Measurements from ENCODE around the gene FBN3.
"Not testable (repeated sequence)": the region's sequence is repeated elsewhere in the genome, so short reads cannot be mapped to it uniquely, and the experiment has no call there.

FBN3 gene

DNA sequence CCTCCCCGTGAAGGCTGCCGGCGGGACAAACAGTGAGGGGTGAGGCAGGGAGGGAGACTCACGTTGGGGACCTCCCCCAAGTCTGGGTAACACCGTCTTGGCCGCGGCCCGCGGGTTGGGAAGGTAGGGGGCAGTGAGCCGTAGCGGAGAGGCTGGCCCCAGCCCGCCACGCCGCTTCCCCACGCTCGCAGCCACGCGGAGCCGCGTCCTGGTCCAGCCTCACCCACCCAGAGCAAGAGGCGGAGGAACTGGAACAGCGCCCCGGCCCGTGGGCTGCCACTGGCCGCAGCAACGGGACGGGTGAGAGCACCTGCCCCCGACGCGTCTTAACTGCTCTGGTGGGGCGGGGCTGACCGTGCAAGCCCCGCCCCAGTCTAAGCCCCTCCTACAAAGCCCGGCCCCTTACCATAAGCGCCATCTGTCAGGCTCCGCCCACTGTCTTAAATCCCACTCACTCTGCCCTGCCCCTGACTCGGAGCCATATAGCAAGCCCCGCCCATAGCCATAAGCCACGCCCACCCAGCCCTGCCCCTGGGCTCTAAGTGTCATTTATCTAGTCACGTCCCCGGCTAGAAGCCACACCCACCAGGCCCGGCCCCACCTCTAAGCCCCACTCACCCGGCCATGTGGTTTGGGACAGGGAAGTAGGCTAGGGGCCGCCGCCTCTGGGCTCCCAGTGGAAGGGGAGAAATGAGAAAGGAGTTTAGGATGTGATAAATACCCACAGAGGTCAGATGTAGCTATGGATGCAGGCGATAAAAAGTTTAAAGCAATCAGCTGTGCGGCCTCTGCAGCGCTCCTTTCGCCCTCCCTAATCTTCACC is 98.9 kb downstream of the FBN3 start:
- peaks cover 15% of the 10 kb centered on the region for H3K4me1 Mint-ChIP-seq (ENCODE audit: low read depth)
- peak; percentile 94 for DNase-seq
- peak overlapping the region; percentile 48 for H3K4me3 Mint-ChIP-seq
- no peaks in the 10 kb centered on the region for H3K36me3 Mint-ChIP-seq (ENCODE audit: low read depth)
- peaks cover 7% of the 10 kb centered on the region for H3K27me3 Mint-ChIP-seq
- H3K27ac Mint-ChIP-seq = no peak overlapping the region
- H3K9me3 Mint-ChIP-seq = no peaks in the 10 kb centered on the region

DNA sequence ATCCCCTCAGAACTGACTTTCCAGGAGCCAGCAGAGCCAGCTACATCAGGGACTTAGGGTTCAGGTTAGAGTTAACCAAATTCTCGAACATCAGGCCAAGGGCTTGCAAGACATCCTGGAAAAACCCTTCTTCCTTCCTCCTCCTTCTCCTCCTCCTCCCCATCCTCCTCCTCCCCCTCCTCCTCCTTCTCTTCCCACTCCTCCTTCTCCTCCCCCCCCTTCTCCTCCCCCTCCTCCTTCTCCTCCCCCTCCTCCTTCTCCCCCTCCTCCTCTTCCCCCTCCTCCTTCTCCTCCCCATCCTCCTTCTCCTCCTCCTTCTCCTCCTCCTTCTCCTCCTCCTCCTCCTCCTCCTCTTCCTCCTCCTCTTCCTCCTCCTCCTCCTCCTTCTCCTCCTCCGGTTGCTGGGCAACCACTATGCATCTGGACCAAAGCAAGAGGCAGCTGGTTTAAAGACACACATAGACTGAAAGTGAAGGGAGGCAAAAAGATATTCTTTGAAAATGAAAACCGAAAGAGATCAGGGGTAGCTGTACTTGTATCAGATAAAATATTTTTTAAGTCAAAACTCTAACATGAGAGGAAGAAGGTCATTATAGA is 102.7 kb downstream of the FBN3 start:
- DNase-seq = no peak
- no peaks in the 10 kb centered on the region for H3K9me3 Mint-ChIP-seq
- H3K27ac Mint-ChIP-seq = no peak overlapping the region
- H3K4me3 Mint-ChIP-seq = no peak overlapping the region
- H3K36me3 Mint-ChIP-seq (ENCODE audit: low read depth) = no peaks in the 10 kb centered on the region
- peaks cover 10% of the 10 kb centered on the region for H3K27me3 Mint-ChIP-seq
- peaks cover 9% of the 10 kb centered on the region for H3K4me1 Mint-ChIP-seq (ENCODE audit: low read depth)

DNA sequence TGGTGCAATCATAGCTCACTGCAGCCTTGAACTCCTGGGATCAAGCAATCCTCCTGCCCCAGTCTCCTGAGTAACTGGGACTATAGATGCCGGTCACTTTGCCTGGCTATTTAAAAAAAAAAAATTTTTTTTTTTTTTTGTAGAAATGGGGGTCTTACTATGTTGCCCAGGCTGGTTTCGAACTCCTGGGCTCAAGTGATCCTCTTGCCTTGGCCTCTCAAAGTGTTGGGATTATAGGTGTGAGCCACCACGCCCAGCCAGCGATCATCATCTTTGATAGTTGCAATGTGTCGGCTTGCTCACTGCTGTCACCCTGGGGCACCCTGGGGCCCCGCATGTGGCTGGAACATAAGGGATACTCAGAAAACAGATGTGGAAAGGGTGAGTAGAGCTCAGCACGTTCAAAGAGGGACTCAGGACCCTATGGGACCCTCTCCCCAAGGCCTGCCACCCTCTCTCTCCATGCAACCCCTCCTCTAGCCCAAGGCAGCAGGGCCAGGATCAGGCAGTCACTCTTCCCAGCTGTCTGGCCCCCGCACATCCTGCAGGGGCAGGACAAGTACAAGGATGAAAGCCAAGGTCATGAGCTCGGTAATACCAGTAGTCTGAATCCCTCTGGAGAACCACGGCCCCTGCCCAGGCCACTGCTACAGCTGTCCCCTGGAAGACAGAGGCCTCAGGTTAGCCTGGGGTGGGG is 103.4 kb downstream of the FBN3 start:
- no peak for DNase-seq
- Mint-ChIP-seq H3K4me3 (no peak overlapping the region), H3K27ac (no peak overlapping the region), H3K36me3 (ENCODE audit: low read depth) (no peaks in the 10 kb centered on the region), H3K27me3 (peaks cover 10% of the 10 kb centered on the region), H3K4me1 (ENCODE audit: low read depth) (peaks cover 9% of the 10 kb centered on the region), H3K9me3 (no peaks in the 10 kb centered on the region)

DNA sequence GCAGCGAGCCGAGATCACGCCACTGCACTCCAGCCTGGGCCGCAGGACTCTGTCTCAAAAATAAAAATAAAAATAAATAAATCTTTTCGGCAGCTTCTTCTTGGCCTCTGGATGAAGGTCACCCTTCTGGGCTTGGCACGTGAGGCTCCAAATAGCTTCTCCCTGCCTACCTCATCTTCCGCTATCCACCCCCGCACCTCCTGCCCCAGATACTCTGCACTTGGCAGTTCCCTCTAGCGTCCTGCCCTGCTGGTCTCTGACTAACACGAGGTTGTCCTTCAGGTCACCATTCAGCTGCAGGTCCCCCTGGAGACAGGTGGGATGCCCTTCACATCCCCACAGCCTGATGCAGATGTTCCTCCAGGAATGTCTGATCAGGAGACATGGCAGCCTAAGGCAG is 105.4 kb downstream of the FBN3 start:
- Mint-ChIP-seq H3K36me3 (ENCODE audit: low read depth) (no peaks in the 10 kb centered on the region), H3K27ac (no peak overlapping the region), H3K4me3 (no peak overlapping the region), H3K4me1 (ENCODE audit: low read depth) (peaks cover 2% of the 10 kb centered on the region), H3K27me3 (peaks cover 6% of the 10 kb centered on the region), H3K9me3 (no peaks in the 10 kb centered on the region)
- no peak for DNase-seq

DNA sequence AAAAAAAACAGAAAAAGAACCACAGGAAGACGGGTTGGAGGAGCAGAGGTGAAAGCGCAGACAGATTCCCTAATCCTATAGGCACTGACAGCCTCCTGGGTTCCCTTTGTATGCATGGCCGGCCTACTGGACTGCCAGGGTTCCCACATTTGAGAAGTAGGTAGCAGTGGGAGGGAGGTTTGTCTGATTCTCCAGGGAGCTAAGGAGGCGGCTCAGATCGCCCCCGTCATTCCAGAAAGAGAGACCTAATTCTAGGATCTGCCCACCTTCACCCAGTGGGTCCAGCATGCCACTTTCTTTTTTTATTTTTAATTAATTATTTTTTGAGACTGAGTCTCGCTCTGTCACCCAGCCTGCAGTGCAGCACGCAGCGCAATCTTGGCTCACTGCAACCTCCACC is 106.5 kb downstream of the FBN3 start:
- H3K4me1 Mint-ChIP-seq (ENCODE audit: low read depth) = peaks cover 2% of the 10 kb centered on the region
- H3K27me3 Mint-ChIP-seq = peaks cover 8% of the 10 kb centered on the region
- no peak for DNase-seq
- no peaks in the 10 kb centered on the region for H3K36me3 Mint-ChIP-seq (ENCODE audit: low read depth)
- H3K4me3 Mint-ChIP-seq = no peak overlapping the region
- H3K27ac Mint-ChIP-seq = no peak overlapping the region
- H3K9me3 Mint-ChIP-seq = no peaks in the 10 kb centered on the region

DNA sequence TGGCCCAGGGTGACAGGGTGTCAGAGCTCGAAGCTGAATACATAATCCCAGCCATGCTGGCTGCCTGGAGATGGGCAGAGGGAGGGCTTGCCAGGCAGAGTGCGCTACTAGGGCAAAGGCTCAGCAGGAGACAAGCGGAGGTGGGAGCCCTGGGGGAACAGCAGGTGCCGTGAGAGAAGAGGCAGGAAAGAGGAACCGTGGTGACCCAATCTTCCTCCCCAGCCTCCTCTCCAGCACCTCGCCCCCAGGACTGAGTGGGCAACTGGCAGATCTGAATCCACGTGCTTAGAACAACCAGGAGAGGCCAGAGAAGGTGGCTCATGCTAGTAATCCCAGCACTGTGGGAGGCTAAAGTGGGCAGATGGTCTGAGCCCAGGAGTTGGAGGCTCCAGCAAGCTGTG is 107.9 kb downstream of the FBN3 start:
- no peaks in the 10 kb centered on the region for H3K36me3 Mint-ChIP-seq (ENCODE audit: low read depth)
- no peaks in the 10 kb centered on the region for H3K4me1 Mint-ChIP-seq (ENCODE audit: low read depth)
- no peak overlapping the region for H3K4me3 Mint-ChIP-seq
- peaks cover 9% of the 10 kb centered on the region for H3K27me3 Mint-ChIP-seq
- H3K27ac Mint-ChIP-seq = no peak overlapping the region
- no peak for DNase-seq
- H3K9me3 Mint-ChIP-seq = no peaks in the 10 kb centered on the region

- Mint-ChIP-seq H3K27me3 (peaks cover 13% of the 10 kb centered on the region), H3K4me1 (ENCODE audit: low read depth) (no peaks in the 10 kb centered on the region), H3K9me3 (no peaks in the 10 kb centered on the region), H3K36me3 (ENCODE audit: low read depth) (no peaks in the 10 kb centered on the region), H3K4me3 (no peak overlapping the region), H3K27ac (no peak overlapping the region)
- no peak for DNase-seq
These were observed 110.2 kb downstream of the FBN3 start for GRCh38 chr19:8039231-8039630.

DNA sequence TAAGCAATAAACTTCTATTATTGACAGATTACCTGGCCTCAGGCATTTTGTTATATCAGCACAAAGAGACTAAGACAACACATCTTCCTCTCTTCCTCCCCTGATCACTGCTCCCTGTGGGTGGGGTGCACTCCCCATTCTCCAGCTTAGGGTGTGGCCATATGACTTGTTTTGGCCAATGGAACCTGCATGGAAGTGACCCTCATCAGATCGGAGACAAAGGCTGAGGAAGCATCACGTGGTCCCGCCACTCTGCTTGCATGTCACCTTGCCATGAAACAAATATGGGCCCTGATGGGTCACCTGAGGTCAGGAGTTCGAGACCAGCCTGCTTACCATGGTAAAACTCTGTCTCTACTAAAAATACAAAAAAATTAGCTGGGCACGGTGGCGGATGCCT is 110.6 kb downstream of the FBN3 start:
- Mint-ChIP-seq H3K9me3 (no peaks in the 10 kb centered on the region), H3K4me3 (no peak overlapping the region), H3K27me3 (peaks cover 10% of the 10 kb centered on the region), H3K4me1 (ENCODE audit: low read depth) (no peaks in the 10 kb centered on the region), H3K36me3 (ENCODE audit: low read depth) (no peaks in the 10 kb centered on the region), H3K27ac (no peak overlapping the region)
- no peak for DNase-seq

GRCh38 chr19:8036434-8037099 is 112.8 kb downstream of the FBN3 start:
- no peak for DNase-seq
- Mint-ChIP-seq H3K27me3 (peaks cover 10% of the 10 kb centered on the region), H3K4me1 (ENCODE audit: low read depth) (no peaks in the 10 kb centered on the region), H3K27ac (no peak overlapping the region), H3K9me3 (no peaks in the 10 kb centered on the region), H3K36me3 (ENCODE audit: low read depth) (no peaks in the 10 kb centered on the region), H3K4me3 (no peak overlapping the region)

- Mint-ChIP-seq H3K27me3 (peaks cover 10% of the 10 kb centered on the region), H3K4me1 (ENCODE audit: low read depth) (no peaks in the 10 kb centered on the region), H3K9me3 (no peaks in the 10 kb centered on the region), H3K27ac (no peak overlapping the region), H3K36me3 (ENCODE audit: low read depth) (no peaks in the 10 kb centered on the region), H3K4me3 (no peak overlapping the region)
- DNase-seq = no peak
These were observed 115.2 kb downstream of the FBN3 start for GRCh38 chr19:8034178-8034525.

- not testable (repeated sequence) for DNase-seq; H3K27me3 Mint-ChIP-seq; H3K27ac Mint-ChIP-seq; H3K36me3 Mint-ChIP-seq (ENCODE audit: low read depth); H3K4me3 Mint-ChIP-seq; H3K4me1 Mint-ChIP-seq (ENCODE audit: low read depth); H3K9me3 Mint-ChIP-seq
These were observed 115.9 kb downstream of the FBN3 start for GRCh38 chr19:8033287-8034177.

DNA sequence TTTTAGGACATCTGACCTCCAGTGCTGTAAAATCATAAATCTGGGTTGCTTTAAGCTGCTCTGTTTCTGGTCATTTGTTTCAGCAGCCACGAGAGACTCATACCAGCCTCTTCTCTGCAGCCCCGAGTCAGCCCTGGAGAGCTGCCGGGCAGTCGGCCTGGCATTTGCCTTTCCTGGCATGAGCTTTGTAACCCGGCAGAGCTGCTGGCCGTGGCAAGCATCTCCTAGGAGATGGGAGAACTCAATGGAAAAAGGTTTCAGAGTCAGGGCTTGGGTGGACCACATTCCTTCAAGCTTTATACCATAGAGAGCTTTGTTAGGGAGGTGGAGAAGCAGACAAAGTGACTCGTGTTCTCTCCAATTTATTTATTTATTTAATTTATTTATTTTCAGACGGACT is 118.4 kb downstream of the FBN3 start:
- Mint-ChIP-seq H3K4me3 (no peak overlapping the region), H3K4me1 (ENCODE audit: low read depth) (no peaks in the 10 kb centered on the region), H3K9me3 (no peaks in the 10 kb centered on the region)

GRCh38 chr19:8028951-8029491 is 120.4 kb downstream of the FBN3 start:
- Mint-ChIP-seq H3K4me3 (no peak overlapping the region), H3K9me3 (no peaks in the 10 kb centered on the region), H3K27ac (no peak overlapping the region), H3K36me3 (ENCODE audit: low read depth) (no peaks in the 10 kb centered on the region), H3K4me1 (ENCODE audit: low read depth) (no peaks in the 10 kb centered on the region), H3K27me3 (no peaks in the 10 kb centered on the region)
- no peak for DNase-seq

More for the DNA sequence above, 118.4 kb downstream of the FBN3 start:
- Mint-ChIP-seq H3K27me3 (no peaks in the 10 kb centered on the region), H3K27ac (no peak overlapping the region), H3K36me3 (ENCODE audit: low read depth) (no peaks in the 10 kb centered on the region)
- DNase-seq = no peak

- H3K27me3 Mint-ChIP-seq = no peaks in the 10 kb centered on the region
- no peaks in the 10 kb centered on the region for H3K9me3 Mint-ChIP-seq
- H3K4me3 Mint-ChIP-seq = no peak overlapping the region
- no peaks in the 10 kb centered on the region for H3K4me1 Mint-ChIP-seq (ENCODE audit: low read depth)
- no peak for DNase-seq
- H3K27ac Mint-ChIP-seq = no peak overlapping the region
- no peaks in the 10 kb centered on the region for H3K36me3 Mint-ChIP-seq (ENCODE audit: low read depth)
These were observed 124.1 kb downstream of the FBN3 start for GRCh38 chr19:8025316-8025715.
